Glutamatergic neuron (in vitro differentiated cells): ENCODE data around the gene PYM1. TPM values are rescaled to one million over a fixed set of nuclear protein-coding genes. Genes with fewer than 3 reads are reported as not detected.

Source experiments
- DNase-seq: peaks from one replicate; pipeline ENCODE4 v3.0.0; 2022
- H3K27ac Mint-ChIP-seq: one replicate; pipeline ENCODE4 v1.8.0; 2020; ENCODE audit warnings: mild to moderate bottlenecking, mixed read lengths, inconsistent platforms; ENCODE audit not compliant: unreplicated experiment
- H3K27me3 Mint-ChIP-seq: one replicate; pipeline ENCODE4 v1.8.0; 2020; ENCODE audit warnings: mild to moderate bottlenecking, moderate library complexity, mixed read lengths, inconsistent platforms; ENCODE audit not compliant: unreplicated experiment
- H3K36me3 Mint-ChIP-seq: one replicate; pipeline ENCODE4 v1.8.0; 2020; ENCODE audit warnings: mild to moderate bottlenecking, mixed read lengths, inconsistent platforms; ENCODE audit not compliant: unreplicated experiment
- H3K4me1 Mint-ChIP-seq: one replicate; pipeline ENCODE4 v1.8.0; 2020; ENCODE audit warnings: mild to moderate bottlenecking, low read depth, mixed read lengths, inconsistent platforms; ENCODE audit not compliant: unreplicated experiment
- H3K4me3 Mint-ChIP-seq: one replicate; pipeline ENCODE4 v1.8.0; 2020; ENCODE audit warnings: mild to moderate bottlenecking, mixed read lengths, inconsistent platforms; ENCODE audit not compliant: unreplicated experiment
- H3K9me3 Mint-ChIP-seq: one replicate; pipeline ENCODE4 v1.8.0; 2020; ENCODE audit warnings: mild to moderate bottlenecking, moderate library complexity, mixed read lengths, inconsistent platforms; ENCODE audit not compliant: unreplicated experiment
- total RNA-seq: library from RNA; stranded (reverse); fragmentation: NEBNext Ultra II Directional; extraction: Animal tissue kit (Norgen Biotek cat#: 25700); gene quantifications from one replicate; pipeline ENCODE4 v1.2.1, GENCODE V29; 2021; ENCODE audit not compliant: unreplicated experiment
- TF ChIP-seq, protein P1 (sequence below): fragments of 200-600 bp; sonication (generic); IDR thresholded peaks from one replicate; pipeline ENCODE4 v1.5.0; 2021; ENCODE audit not compliant: partially characterized antibody, unreplicated experiment

Gene PYM1
- total RNA-seq, 1 donor from 2014 or later: 55.3 TPM

DNA sequence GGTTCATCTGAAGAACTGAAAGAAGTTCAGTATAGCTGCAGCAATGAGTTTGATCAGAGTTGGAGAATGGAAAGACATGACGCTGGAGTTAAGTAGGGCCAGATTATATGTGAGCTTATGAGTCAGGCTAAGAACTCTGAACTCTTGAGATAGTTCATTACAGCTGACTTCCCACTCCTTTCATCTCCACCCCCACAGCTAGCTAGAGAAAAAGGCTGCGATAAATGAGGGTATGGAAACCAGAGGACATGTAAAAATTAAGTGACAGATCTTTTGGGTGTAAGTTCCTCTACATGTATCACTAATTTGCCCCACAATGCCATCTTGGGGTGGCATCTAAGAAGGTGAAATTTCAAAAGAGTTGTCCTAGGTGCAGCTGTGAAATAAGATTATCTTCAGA lies 28.6 kb downstream of the PYM1 start:
- H3K4me3 Mint-ChIP-seq: no peak overlapping the region

GRCh38 chr12:55893723-55894122 lies 34.0 kb downstream of the PYM1 start:
- Mint-ChIP-seq H3K27me3 (no peaks in the 10 kb centered on the region), H3K27ac (no peak overlapping the region), H3K4me3 (no peak overlapping the region), H3K36me3 (no peaks in the 10 kb centered on the region), H3K9me3 (peaks cover 2% of the 10 kb centered on the region), H3K4me1 (no peaks in the 10 kb centered on the region)
- no peak for DNase-seq
- TF ChIP-seq, protein P1, sequence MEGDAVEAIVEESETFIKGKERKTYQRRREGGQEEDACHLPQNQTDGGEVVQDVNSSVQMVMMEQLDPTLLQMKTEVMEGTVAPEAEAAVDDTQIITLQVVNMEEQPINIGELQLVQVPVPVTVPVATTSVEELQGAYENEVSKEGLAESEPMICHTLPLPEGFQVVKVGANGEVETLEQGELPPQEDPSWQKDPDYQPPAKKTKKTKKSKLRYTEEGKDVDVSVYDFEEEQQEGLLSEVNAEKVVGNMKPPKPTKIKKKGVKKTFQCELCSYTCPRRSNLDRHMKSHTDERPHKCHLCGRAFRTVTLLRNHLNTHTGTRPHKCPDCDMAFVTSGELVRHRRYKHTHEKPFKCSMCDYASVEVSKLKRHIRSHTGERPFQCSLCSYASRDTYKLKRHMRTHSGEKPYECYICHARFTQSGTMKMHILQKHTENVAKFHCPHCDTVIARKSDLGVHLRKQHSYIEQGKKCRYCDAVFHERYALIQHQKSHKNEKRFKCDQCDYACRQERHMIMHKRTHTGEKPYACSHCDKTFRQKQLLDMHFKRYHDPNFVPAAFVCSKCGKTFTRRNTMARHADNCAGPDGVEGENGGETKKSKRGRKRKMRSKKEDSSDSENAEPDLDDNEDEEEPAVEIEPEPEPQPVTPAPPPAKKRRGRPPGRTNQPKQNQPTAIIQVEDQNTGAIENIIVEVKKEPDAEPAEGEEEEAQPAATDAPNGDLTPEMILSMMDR: no peak

More for the DNA sequence above, 28.6 kb downstream of the PYM1 start:
- Mint-ChIP-seq H3K36me3 (no peaks in the 10 kb centered on the region), H3K4me1 (no peaks in the 10 kb centered on the region), H3K27me3 (no peaks in the 10 kb centered on the region), H3K27ac (no peak overlapping the region), H3K9me3 (no peaks in the 10 kb centered on the region)
- TF ChIP-seq, protein P1: no peak
- DNase-seq: no peak

GRCh38 chr12:55891310-55891709 lies 36.4 kb downstream of the PYM1 start:
- TF ChIP-seq, protein P1: no peak
- Mint-ChIP-seq H3K36me3 (no peaks in the 10 kb centered on the region), H3K27ac (no peak overlapping the region), H3K4me3 (no peak overlapping the region), H3K9me3 (peaks cover 2% of the 10 kb centered on the region), H3K4me1 (no peaks in the 10 kb centered on the region), H3K27me3 (no peaks in the 10 kb centered on the region)
- no peak for DNase-seq

DNA sequence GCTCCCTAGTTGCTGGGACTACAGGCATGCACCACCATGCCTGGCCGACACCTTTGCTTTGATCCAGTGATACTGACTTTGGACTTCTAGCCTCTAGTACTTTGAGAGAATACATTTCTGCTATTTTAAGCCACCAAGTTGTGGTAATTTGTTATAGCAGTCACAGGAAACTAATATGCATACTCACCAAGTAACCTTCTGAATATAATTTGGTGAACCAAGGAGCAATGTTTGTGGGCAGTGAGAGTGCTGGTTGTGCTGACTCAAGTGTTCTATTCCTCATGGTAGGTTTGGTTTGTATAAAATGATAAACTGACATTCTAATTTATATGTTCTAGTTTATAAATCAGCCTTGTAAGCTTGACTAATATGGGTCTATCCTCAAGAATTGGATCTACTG lies 42.6 kb downstream of the PYM1 start:
- peaks cover 2% of the 10 kb centered on the region for H3K9me3 Mint-ChIP-seq
- DNase-seq: no peak
- no peak overlapping the region for H3K4me3 Mint-ChIP-seq
- peaks cover 4% of the 10 kb centered on the region for H3K36me3 Mint-ChIP-seq
- H3K27ac Mint-ChIP-seq: no peak overlapping the region
- H3K27me3 Mint-ChIP-seq: no peaks in the 10 kb centered on the region
- no peaks in the 10 kb centered on the region for H3K4me1 Mint-ChIP-seq
- TF ChIP-seq, protein P1: no peak

GRCh38 chr12:55877824-55878223 lies 49.9 kb downstream of the PYM1 start:
- Mint-ChIP-seq H3K27me3 (no peaks in the 10 kb centered on the region), H3K4me3 (no peak overlapping the region), H3K9me3 (peaks cover 5% of the 10 kb centered on the region), H3K27ac (no peak overlapping the region), H3K36me3 (peaks cover 10% of the 10 kb centered on the region), H3K4me1 (no peaks in the 10 kb centered on the region)
- no peak for DNase-seq
- TF ChIP-seq, protein P1: no peak
